Measurements from ENCODE around the gene GOLGA8J. TPM values are rescaled to one million over a fixed set of nuclear protein-coding genes. Genes with fewer than 3 reads are reported as not detected.
A peak's percentile ranks its signal among the peaks of the same experiment; 100 is the strongest.
"Not testable (repeated sequence)": the region's sequence is repeated elsewhere in the genome, so short reads cannot be mapped to it uniquely, and the experiment has no call there.

The GOLGA8J gene
- total RNA-seq, 2 donors from 2014 or later, result not detected

DNA sequence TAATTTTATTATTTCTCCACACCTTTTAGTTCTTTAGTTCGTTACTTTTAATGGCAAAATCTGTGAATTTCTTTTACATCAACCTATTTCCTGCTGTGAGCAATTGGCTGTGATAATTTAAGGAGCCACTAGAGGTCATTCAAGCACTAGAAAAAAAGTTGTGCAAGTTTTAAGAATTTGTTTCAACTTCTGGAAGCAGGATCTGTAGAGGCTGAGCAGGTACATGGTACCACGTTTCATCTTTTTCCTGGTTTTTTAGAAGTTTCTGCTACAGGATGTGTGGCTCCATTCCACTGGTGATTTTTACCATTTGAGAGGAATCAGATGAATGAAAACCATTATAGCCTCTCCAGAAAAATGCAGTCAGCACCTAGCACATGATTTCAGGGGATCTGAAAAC lies 47.3 kb downstream of the GOLGA8J start:
- TF ChIP-seq, protein P1, sequence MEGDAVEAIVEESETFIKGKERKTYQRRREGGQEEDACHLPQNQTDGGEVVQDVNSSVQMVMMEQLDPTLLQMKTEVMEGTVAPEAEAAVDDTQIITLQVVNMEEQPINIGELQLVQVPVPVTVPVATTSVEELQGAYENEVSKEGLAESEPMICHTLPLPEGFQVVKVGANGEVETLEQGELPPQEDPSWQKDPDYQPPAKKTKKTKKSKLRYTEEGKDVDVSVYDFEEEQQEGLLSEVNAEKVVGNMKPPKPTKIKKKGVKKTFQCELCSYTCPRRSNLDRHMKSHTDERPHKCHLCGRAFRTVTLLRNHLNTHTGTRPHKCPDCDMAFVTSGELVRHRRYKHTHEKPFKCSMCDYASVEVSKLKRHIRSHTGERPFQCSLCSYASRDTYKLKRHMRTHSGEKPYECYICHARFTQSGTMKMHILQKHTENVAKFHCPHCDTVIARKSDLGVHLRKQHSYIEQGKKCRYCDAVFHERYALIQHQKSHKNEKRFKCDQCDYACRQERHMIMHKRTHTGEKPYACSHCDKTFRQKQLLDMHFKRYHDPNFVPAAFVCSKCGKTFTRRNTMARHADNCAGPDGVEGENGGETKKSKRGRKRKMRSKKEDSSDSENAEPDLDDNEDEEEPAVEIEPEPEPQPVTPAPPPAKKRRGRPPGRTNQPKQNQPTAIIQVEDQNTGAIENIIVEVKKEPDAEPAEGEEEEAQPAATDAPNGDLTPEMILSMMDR (IDR thresholded peaks at IDR 0.05), result peak in 1 of 2 donors; percentile 19
- not testable (repeated sequence) for H3K9me3 ChIP-seq; H3K27me3 ChIP-seq; H3K27ac ChIP-seq; H3K4me3 ChIP-seq; H3K36me3 ChIP-seq; H3K4me1 ChIP-seq; DNase-seq (ENCODE audit: low spot score)

- not testable (repeated sequence) for H3K36me3 ChIP-seq; H3K27me3 ChIP-seq; H3K4me3 ChIP-seq; DNase-seq (ENCODE audit: low spot score); H3K4me1 ChIP-seq; H3K27ac ChIP-seq; H3K9me3 ChIP-seq
Observed at GRCh38 chr15:30134751-30135150, 52.0 kb downstream of the GOLGA8J start, which contains the start of gene GOLGA8T. GOLGA8T (plus strand) TSS chr15:30135051; CDS start chr15:30135149, 98 bp downstream.

Other genes starting within 250 kb of the GOLGA8J start
- under 1 TPM; 0.39 to 0.44 TPM for gene GOLGA8T, start 52.1 kb downstream of the GOLGA8J start, total RNA-seq